Measurements from ENCODE around the gene FOXP1. TPM values are rescaled to one million over a fixed set of nuclear protein-coding genes. Genes with fewer than 3 reads are reported as not detected.

FOXP1 gene
- total RNA-seq, 1 donor from 2014 or later: 26.1 TPM

- DNase-seq (ENCODE audit: low spot score) (no peak), ATAC-seq (no peak)
Measured at GRCh38 chr3:70919091-70919490, 664.4 kb downstream of the FOXP1 start.

- ATAC-seq: no peak
- DNase-seq (ENCODE audit: low spot score): no peak
Measured at GRCh38 chr3:70916375-70917055, 667.0 kb downstream of the FOXP1 start.

- DNase-seq (ENCODE audit: low spot score): no peak
- ATAC-seq: no peak
Measured at GRCh38 chr3:70914862-70915261, 668.7 kb downstream of the FOXP1 start.

- no peak for ATAC-seq
- DNase-seq (ENCODE audit: low spot score): no peak
Measured at GRCh38 chr3:70911719-70912118, 671.8 kb downstream of the FOXP1 start.

- DNase-seq (ENCODE audit: low spot score): no peak
- no peak for ATAC-seq
Measured at GRCh38 chr3:70905491-70905890, 678.0 kb downstream of the FOXP1 start.

Other genes starting within 250 kb of the FOXP1 start
- gene EIF4E3, start 141.7 kb upstream of the FOXP1 start, total RNA-seq: 7.6 TPM
- 0.10 TPM for gene GPR27, start 170.1 kb upstream of the FOXP1 start, total RNA-seq
- gene PROK2, start 201.4 kb upstream of the FOXP1 start, total RNA-seq: 0.25 TPM